GM19240 (cell line): ENCODE data around the gene SPTBN5.

Experiments
- DNase-seq: peaks from one replicate; pipeline ENCODE4 v3.0.0; 2011; ENCODE audit warnings: low spot score; ENCODE audit not compliant: insufficient read length

The SPTBN5 gene

GRCh38 chr15:41806291-41807181, 87.3 kb downstream of the SPTBN5 start:
- no peak for DNase-seq

- DNase-seq, result no peak
These were observed 88.1 kb downstream of the SPTBN5 start for GRCh38 chr15:41805711-41806110.

- no peak for DNase-seq
These were observed 88.8 kb downstream of the SPTBN5 start for GRCh38 chr15:41804916-41805666.

GRCh38 chr15:41804361-41804760, 89.5 kb downstream of the SPTBN5 start:
- no peak for DNase-seq

- no peak for DNase-seq
These were observed 91.9 kb downstream of the SPTBN5 start for GRCh38 chr15:41801850-41802455.

GRCh38 chr15:41801185-41801584, 92.7 kb downstream of the SPTBN5 start:
- DNase-seq, result no peak

- DNase-seq, result no peak
These were observed 94.4 kb downstream of the SPTBN5 start for GRCh38 chr15:41799488-41799805.

GRCh38 chr15:41798607-41799487, 95.0 kb downstream of the SPTBN5 start:
- no peak for DNase-seq
